HT1080 (cell line): Measurements from ENCODE around the gene LONP2. TPM values are rescaled to one million over a fixed set of nuclear protein-coding genes. Genes with fewer than 3 reads are reported as not detected.
"Not testable (repeated sequence)": the region's sequence is repeated elsewhere in the genome, so short reads cannot be mapped to it uniquely, and the experiment has no call there.

Experiments
- DNase-seq: peaks from one replicate; pipeline ENCODE4 v3.0.0-alpha.2; 2015; ENCODE audit warnings: low read depth
- total RNA-seq: library from RNA; depleted of rRNA; stranded (reverse); fragments of >200 nt; shearing (Covaris generic); gene quantifications from 2 replicates; pipeline ENCODE4 v1.2.3, GENCODE V29; 2014

LONP2 gene
- total RNA-seq, 1 experiment from 2014 or later = 19.5 TPM

- DNase-seq = no peak
These were observed 40.8 kb downstream of the LONP2 start for GRCh38 chr16:48284772-48285409.

GRCh38 chr16:48287239-48287638 is 43.1 kb downstream of the LONP2 start:
- no peak for DNase-seq

GRCh38 chr16:48291303-48291702 is 47.2 kb downstream of the LONP2 start:
- no peak for DNase-seq

GRCh38 chr16:48291754-48292153 is 47.7 kb downstream of the LONP2 start:
- no peak for DNase-seq

GRCh38 chr16:48292452-48292851 is 48.4 kb downstream of the LONP2 start:
- no peak for DNase-seq

- no peak for DNase-seq
These were observed 50.6 kb downstream of the LONP2 start for GRCh38 chr16:48294724-48295123.

- no peak for DNase-seq
These were observed 51.6 kb downstream of the LONP2 start for GRCh38 chr16:48295488-48296281.

- no peak for DNase-seq
These were observed 55.4 kb downstream of the LONP2 start for GRCh38 chr16:48299471-48299870.

GRCh38 chr16:48300391-48300856 is 56.3 kb downstream of the LONP2 start:
- DNase-seq = no peak

GRCh38 chr16:48308535-48308934 is 64.4 kb downstream of the LONP2 start:
- DNase-seq = no peak

- DNase-seq = no peak
These were observed 67.0 kb downstream of the LONP2 start for GRCh38 chr16:48310908-48311641.

GRCh38 chr16:48313905-48314304 is 69.8 kb downstream of the LONP2 start:
- DNase-seq = not testable (repeated sequence)

- no peak for DNase-seq
These were observed 72.9 kb downstream of the LONP2 start for GRCh38 chr16:48317026-48317425.

- peak; percentile 88 for DNase-seq
These were observed 73.7 kb downstream of the LONP2 start for GRCh38 chr16:48317614-48318315.

- DNase-seq = peak; percentile 55
These were observed 74.5 kb downstream of the LONP2 start for GRCh38 chr16:48318630-48319029.

GRCh38 chr16:48321317-48322036 is 77.4 kb downstream of the LONP2 start:
- DNase-seq = no peak

- no peak for DNase-seq
These were observed 80.0 kb downstream of the LONP2 start for GRCh38 chr16:48323783-48324775.

GRCh38 chr16:48326915-48327314 is 82.8 kb downstream of the LONP2 start:
- no peak for DNase-seq

GRCh38 chr16:48329138-48329537 is 85.0 kb downstream of the LONP2 start:
- no peak for DNase-seq
